Measurements from ENCODE around the gene ATP11B. TPM values are rescaled to one million over a fixed set of nuclear protein-coding genes. Genes with fewer than 3 reads are reported as not detected.

ATP11B gene
- total RNA-seq, 2 experiments from 2014 or later: 55.6 to 87.9 TPM

- ChIA-PET CTCF (ENCODE audit: unreplicated experiment) (no interaction called here), POLR2A (interaction anchor here (0.5 to 0.6 kb wide), 4 partner anchors 12 to 434 kb away, joined by 3 to 6 read pairs (median 4); no protein-coding TSS in a partner anchor)
- Histone ChIP-seq H2AFZ (ENCODE audit: low read length) (no peak overlapping the region), H3K36me3 (ENCODE audit: insufficient read depth, low read length) (peaks cover 16% of the 10 kb centered on the region), H3K4me3 (ENCODE audit: low read depth, low read length, poor library complexity, severe bottlenecking) (no peak overlapping the region), H3K4me1 (ENCODE audit: insufficient read depth, low read length, poor library complexity, severe bottlenecking) (peaks cover 9% of the 10 kb centered on the region), H3K79me2 (ENCODE audit: insufficient read depth, low read depth, low read length) (no peaks in the 10 kb centered on the region), H3K27ac (ENCODE audit: low read depth, low read length, poor library complexity, severe bottlenecking) (no peak overlapping the region), H3K9me2 (ENCODE audit: insufficient read depth, low read length) (no peaks in the 10 kb centered on the region), H3K4me2 (ENCODE audit: low read length) (no peak overlapping the region), H3K9me3 (ENCODE audit: low read length) (no peaks in the 10 kb centered on the region), H4K20me1 (ENCODE audit: insufficient read depth, low read length) (no peaks in the 10 kb centered on the region)
- no TSS peak for BruUV-seq (replicated peaks)
- TF ChIP-seq CTCF (conservative IDR thresholded peaks at IDR 0.05; ENCODE audit: low read length) (no peak), EZH2phosphoT487 (IDR thresholded peaks at IDR 0.05; ENCODE audit: borderline replicate concordance, low read depth, low read length) (no peak)
- intact Hi-C loops (cut with micrococcal nuclease; ENCODE audit: unreplicated experiment): no loop called here
- DNase-seq (ENCODE audit: low spot score): no peak
Measured at GRCh38 chr3:182921665-182922355, 128.5 kb downstream of the ATP11B start.

GRCh38 chr3:182925330-182925943 lies 132.1 kb downstream of the ATP11B start:
- Histone ChIP-seq H3K4me1 (ENCODE audit: insufficient read depth, low read length, poor library complexity, severe bottlenecking) (peaks cover 4% of the 10 kb centered on the region), H3K9me3 (ENCODE audit: low read length) (no peaks in the 10 kb centered on the region), H3K36me3 (ENCODE audit: insufficient read depth, low read length) (peaks cover 3% of the 10 kb centered on the region), H3K27ac (ENCODE audit: low read depth, low read length, poor library complexity, severe bottlenecking) (no peak overlapping the region), H3K4me3 (ENCODE audit: low read depth, low read length, poor library complexity, severe bottlenecking) (no peak overlapping the region), H4K20me1 (ENCODE audit: insufficient read depth, low read length) (no peaks in the 10 kb centered on the region), H3K4me2 (ENCODE audit: low read length) (no peak overlapping the region), H3K79me2 (ENCODE audit: insufficient read depth, low read depth, low read length) (no peaks in the 10 kb centered on the region), H2AFZ (ENCODE audit: low read length) (no peak overlapping the region), H3K9me2 (ENCODE audit: insufficient read depth, low read length) (no peaks in the 10 kb centered on the region)
- TF ChIP-seq CTCF (conservative IDR thresholded peaks at IDR 0.05; ENCODE audit: low read length) (no peak), EZH2phosphoT487 (IDR thresholded peaks at IDR 0.05; ENCODE audit: borderline replicate concordance, low read depth, low read length) (no peak)
- ChIA-PET POLR2A (interaction anchor here (0.5 kb wide), 1 partner anchor 26 kb away, joined by 3 read pairs; no protein-coding TSS in a partner anchor), CTCF (ENCODE audit: unreplicated experiment) (interaction anchor here (0.5 to 0.9 kb wide), 3 partner anchors 22 to 81 kb away, joined by 3 to 4 read pairs (median 3); no protein-coding TSS in a partner anchor)
- BruUV-seq (replicated peaks): no TSS peak
- no peak for DNase-seq (ENCODE audit: low spot score)
- intact Hi-C loops (cut with micrococcal nuclease; ENCODE audit: unreplicated experiment): no loop called here

- intact Hi-C loops (cut with micrococcal nuclease; ENCODE audit: unreplicated experiment): no loop called here
- no peak overlapping the region for H3K4me3 ChIP-seq (ENCODE audit: low read depth, low read length, poor library complexity, severe bottlenecking)
- no peaks in the 10 kb centered on the region for H3K79me2 ChIP-seq (ENCODE audit: insufficient read depth, low read depth, low read length)
- no peaks in the 10 kb centered on the region for H4K20me1 ChIP-seq (ENCODE audit: insufficient read depth, low read length)
- no peak overlapping the region for H3K4me2 ChIP-seq (ENCODE audit: low read length)
- peaks cover 4% of the 10 kb centered on the region for H3K4me1 ChIP-seq (ENCODE audit: insufficient read depth, low read length, poor library complexity, severe bottlenecking)
- H3K9me2 ChIP-seq (ENCODE audit: insufficient read depth, low read length): no peaks in the 10 kb centered on the region
- TF ChIP-seq CTCF (conservative IDR thresholded peaks at IDR 0.05; ENCODE audit: low read length) (no peak), EZH2phosphoT487 (IDR thresholded peaks at IDR 0.05; ENCODE audit: borderline replicate concordance, low read depth, low read length) (no peak)
- H3K27ac ChIP-seq (ENCODE audit: low read depth, low read length, poor library complexity, severe bottlenecking): no peak overlapping the region
- no peaks in the 10 kb centered on the region for H3K9me3 ChIP-seq (ENCODE audit: low read length)
- H3K36me3 ChIP-seq (ENCODE audit: insufficient read depth, low read length): peaks cover 4% of the 10 kb centered on the region
- no peak for DNase-seq (ENCODE audit: low spot score)
- H2AFZ ChIP-seq (ENCODE audit: low read length): no peak overlapping the region
- CTCF ChIA-PET (ENCODE audit: unreplicated experiment): interaction anchor here (0.6 to 0.9 kb wide), 2 partner anchors 22 to 53 kb away, joined by 3 to 4 read pairs; no protein-coding TSS in a partner anchor
- POLR2A ChIA-PET: no interaction called here
- BruUV-seq (replicated peaks): no TSS peak
Measured at GRCh38 chr3:182925944-182926337, 132.6 kb downstream of the ATP11B start.

Data from OCI-LY7 (cell line).